OCI-LY3 (cell line): Measurements from ENCODE around the gene GARIN5A.
"Not testable (repeated sequence)": the region's sequence is repeated elsewhere in the genome, so short reads cannot be mapped to it uniquely, and the experiment has no call there.

Experiments used
- H2AFZ ChIP-seq: fragments of 200-600, 300-600 bp; shearing (Covaris generic); 2 replicates; pipeline ENCODE4 v1.6.0; 2014; ENCODE audit warnings: antibody characterized with exemption, low read depth, low read length
- H3K27ac ChIP-seq: fragments of 200-600, 300-600 bp; sonication (generic); 2 replicates; pipeline ENCODE4 v1.5.1; 2014; ENCODE audit warnings: mild to moderate bottlenecking, low read length, moderate library complexity, mixed read lengths
- H3K27me3 ChIP-seq: fragments of 200-600, 300-600 bp; sonication (generic); 2 replicates; pipeline ENCODE4 v1.6.1; 2014; ENCODE audit warnings: low read depth, low read length, mixed read lengths
- H3K36me3 ChIP-seq: fragments of 200-600, 300-600 bp; sonication (generic); replicated peaks from 2 replicates; pipeline ENCODE3; 2014; ENCODE audit warnings: low read depth, low read length, mixed read lengths
- H3K4me1 ChIP-seq: fragments of 300-600, 200-600 bp; sonication (generic); 2 replicates; pipeline ENCODE4 v1.6.1; 2014; ENCODE audit warnings: low read length, mixed read lengths
- H3K4me2 ChIP-seq: fragments of 200-600, 300-600 bp; sonication (generic); 2 replicates; pipeline ENCODE4 v1.6.1; 2014; ENCODE audit warnings: low read length, mixed read lengths
- H3K4me3 ChIP-seq: fragments of 300-600, 200-600 bp; sonication (generic); 2 replicates; pipeline ENCODE4 v1.5.1; 2014; ENCODE audit warnings: antibody characterized with exemption, mild to moderate bottlenecking, low read length, moderate library complexity
- H3K79me2 ChIP-seq: fragments of 300-600, 200-600 bp; shearing (Covaris generic); 2 replicates; pipeline ENCODE4 v1.6.1; 2014; ENCODE audit warnings: mild to moderate bottlenecking, low read length, mixed read lengths
- H3K9ac ChIP-seq: fragments of 300-600, 200-600 bp; shearing (Covaris generic); 2 replicates; pipeline ENCODE4 v1.6.0; 2014; ENCODE audit warnings: mild to moderate bottlenecking, low read length, moderate library complexity
- H3K9me3 ChIP-seq: fragments of 200-600, 300-600 bp; shearing (Covaris generic); 2 replicates; pipeline ENCODE4 v1.6.1; 2014; ENCODE audit warnings: low read length, mixed read lengths; ENCODE audit not compliant: insufficient read depth
- H4K20me1 ChIP-seq: fragments of 200-600, 300-600 bp; sonication (generic); 2 replicates; pipeline ENCODE4 v1.6.1; 2016; ENCODE audit warnings: low read length, mixed read lengths; ENCODE audit not compliant: insufficient read depth
- CTCF ChIP-seq: fragments of 200-600, 300-600 bp; sonication (generic); IDR thresholded peaks from 2 replicates; pipeline ENCODE4 v1.5.1; 2014; ENCODE audit warnings: antibody characterized with exemption, low read length, low read depth
- EZH2phosphoT487 ChIP-seq: fragments of 200-600 bp; shearing (Covaris generic); IDR thresholded peaks from 2 replicates; pipeline ENCODE4 v1.6.1; 2018; ENCODE audit warnings: antibody characterized with exemption, mixed run types, low read depth

The GARIN5A gene

GRCh38 chr19:50447750-50448149 is 28.9 kb downstream of the GARIN5A start:
- H4K20me1 ChIP-seq: no peaks in the 10 kb centered on the region
- H3K9me3 ChIP-seq: no peaks in the 10 kb centered on the region
- no peak overlapping the region for H3K4me3 ChIP-seq
- H3K4me1 ChIP-seq: peaks cover 4% of the 10 kb centered on the region; the same call in 1 of the 2 replicates
- no peak overlapping the region for H2AFZ ChIP-seq
- no peaks in the 10 kb centered on the region for H3K36me3 ChIP-seq
- H3K4me2 ChIP-seq: no peak overlapping the region
- no peak overlapping the region for H3K9ac ChIP-seq
- no peaks in the 10 kb centered on the region for H3K27me3 ChIP-seq
- TF ChIP-seq EZH2phosphoT487 (no peak), CTCF (no peak)
- no peak overlapping the region for H3K27ac ChIP-seq
- H3K79me2 ChIP-seq: no peaks in the 10 kb centered on the region

GRCh38 chr19:50447053-50447452 is 29.6 kb downstream of the GARIN5A start:
- Histone ChIP-seq H3K27ac (no peak overlapping the region), H2AFZ (no peak overlapping the region), H3K27me3 (no peaks in the 10 kb centered on the region), H3K4me2 (no peak overlapping the region), H3K9me3 (no peaks in the 10 kb centered on the region), H3K79me2 (no peaks in the 10 kb centered on the region), H3K9ac (no peak overlapping the region), H3K4me3 (no peak overlapping the region), H4K20me1 (no peaks in the 10 kb centered on the region), H3K4me1 (peaks cover 4% of the 10 kb centered on the region; the same call in 1 of the 2 replicates), H3K36me3 (no peaks in the 10 kb centered on the region)
- TF ChIP-seq CTCF (no peak), EZH2phosphoT487 (no peak)

- H3K36me3 ChIP-seq: no peaks in the 10 kb centered on the region
- no peak overlapping the region for H3K4me3 ChIP-seq
- H2AFZ ChIP-seq: no peak overlapping the region
- no peak overlapping the region for H3K27ac ChIP-seq
- no peak overlapping the region for H3K9ac ChIP-seq
- H3K9me3 ChIP-seq: no peaks in the 10 kb centered on the region
- H3K4me1 ChIP-seq: peaks cover under 1% of the 10 kb centered on the region; the same call in 1 of the 2 replicates
- no peaks in the 10 kb centered on the region for H3K79me2 ChIP-seq
- TF ChIP-seq CTCF (no peak), EZH2phosphoT487 (no peak)
- H3K27me3 ChIP-seq: no peaks in the 10 kb centered on the region
- H4K20me1 ChIP-seq: no peaks in the 10 kb centered on the region
- H3K4me2 ChIP-seq: no peak overlapping the region
Measured at GRCh38 chr19:50444059-50444458, 32.6 kb downstream of the GARIN5A start.

GRCh38 chr19:50439130-50439529 is 37.5 kb downstream of the GARIN5A start:
- not testable (repeated sequence) for H3K4me3 ChIP-seq, H3K36me3 ChIP-seq, H4K20me1 ChIP-seq, H2AFZ ChIP-seq, H3K4me2 ChIP-seq, H3K79me2 ChIP-seq, H3K27ac ChIP-seq, H3K9ac ChIP-seq, H3K9me3 ChIP-seq, H3K4me1 ChIP-seq
- H3K27me3 ChIP-seq: peaks cover 11% of the 10 kb centered on the region; the same call in 1 of the 2 replicates
